ENCODE data around the gene PDZD2. TPM values are rescaled to one million over a fixed set of nuclear protein-coding genes. Genes with fewer than 3 reads are reported as not detected.

PDZD2 gene
- total and polyA plus RNA-seq, 8 donors = 16.2 to 49.8 (median 20.4) TPM

GRCh38 chr5:32094691-32095090 is 455.8 kb downstream of the PDZD2 start:
- TF ChIP-seq CTCF (IDR thresholded peaks at IDR 0.05) = no peak
- DNase-seq (no peak), ATAC-seq (no peak)
- Histone ChIP-seq H3K27ac (peak overlapping the region in 1 of 2 donors; percentile 4), H3K27me3 (no peaks in the 10 kb centered on the region), H3K4me3 (no peak overlapping the region), H3K4me1 (peaks cover 3 to 13% of the 10 kb centered on the region in 2 donors), H3K9me3 (no peaks in the 10 kb centered on the region), H3K36me3 (peaks cover 0 to 43% of the 10 kb centered on the region in 2 donors)
- intact Hi-C loops (cut with DNase I) = loop anchor here in 1 of 2 donors (5.0 kb wide), 1 partner anchor 267 kb away; no protein-coding TSS in a partner anchor

GRCh38 chr5:32095261-32095671 is 456.3 kb downstream of the PDZD2 start:
- H3K9me3 ChIP-seq = no peaks in the 10 kb centered on the region
- ATAC-seq (peak; percentile 79), DNase-seq (no peak)
- H3K36me3 ChIP-seq = peaks cover 0 to 43% of the 10 kb centered on the region in 2 donors
- peak overlapping the region in 1 of 2 donors; percentile 4 for H3K27ac ChIP-seq
- H3K27me3 ChIP-seq = no peaks in the 10 kb centered on the region
- H3K4me3 ChIP-seq = no peak overlapping the region
- intact Hi-C loops (cut with DNase I) = no loop called here
- TF ChIP-seq CTCF (IDR thresholded peaks at IDR 0.05) = no peak
- H3K4me1 ChIP-seq = peaks cover 3 to 19% of the 10 kb centered on the region in 2 donors

GRCh38 chr5:32096891-32097595 is 458.1 kb downstream of the PDZD2 start:
- intact Hi-C loops (cut with DNase I) = no loop called here
- Histone ChIP-seq H3K36me3 (peaks cover 0 to 55% of the 10 kb centered on the region in 2 donors), H3K27me3 (no peaks in the 10 kb centered on the region), H3K4me1 (peaks cover 3 to 21% of the 10 kb centered on the region in 2 donors), H3K9me3 (no peaks in the 10 kb centered on the region), H3K4me3 (no peak overlapping the region), H3K27ac (no peak overlapping the region)
- TF ChIP-seq CTCF (IDR thresholded peaks at IDR 0.05) = no peak
- ATAC-seq (no peak), DNase-seq (no peak)

- intact Hi-C loops (cut with DNase I) = no loop called here
- no peaks in the 10 kb centered on the region for H3K27me3 ChIP-seq
- no peak for DNase-seq
- H3K4me3 ChIP-seq = no peak overlapping the region
- H3K9me3 ChIP-seq = no peaks in the 10 kb centered on the region
- peak overlapping the region in 1 of 2 donors; percentile 61 for H3K27ac ChIP-seq
- no peak for ATAC-seq
- peaks cover 3 to 16% of the 10 kb centered on the region in 2 donors for H3K4me1 ChIP-seq
- no peak for TF ChIP-seq CTCF (IDR thresholded peaks at IDR 0.05)
- peaks cover 4 to 68% of the 10 kb centered on the region in 2 donors for H3K36me3 ChIP-seq
These were observed 459.4 kb downstream of the PDZD2 start for GRCh38 chr5:32098291-32098690.

- Histone ChIP-seq H3K27ac (peak overlapping the region in 1 of 2 donors; percentile 61), H3K4me1 (peaks cover 3 to 16% of the 10 kb centered on the region in 2 donors), H3K4me3 (no peak overlapping the region), H3K27me3 (no peaks in the 10 kb centered on the region), H3K36me3 (peaks cover 4 to 74% of the 10 kb centered on the region in 2 donors), H3K9me3 (no peaks in the 10 kb centered on the region)
- intact Hi-C loops (cut with DNase I) = no loop called here
- no peak for TF ChIP-seq CTCF (IDR thresholded peaks at IDR 0.05)
- ATAC-seq (no peak), DNase-seq (no peak)
These were observed 460.0 kb downstream of the PDZD2 start for GRCh38 chr5:32098890-32099310.

Data from left lung (tissue), 10 donors.